ENCODE results near the gene ZDHHC1.

DNA sequence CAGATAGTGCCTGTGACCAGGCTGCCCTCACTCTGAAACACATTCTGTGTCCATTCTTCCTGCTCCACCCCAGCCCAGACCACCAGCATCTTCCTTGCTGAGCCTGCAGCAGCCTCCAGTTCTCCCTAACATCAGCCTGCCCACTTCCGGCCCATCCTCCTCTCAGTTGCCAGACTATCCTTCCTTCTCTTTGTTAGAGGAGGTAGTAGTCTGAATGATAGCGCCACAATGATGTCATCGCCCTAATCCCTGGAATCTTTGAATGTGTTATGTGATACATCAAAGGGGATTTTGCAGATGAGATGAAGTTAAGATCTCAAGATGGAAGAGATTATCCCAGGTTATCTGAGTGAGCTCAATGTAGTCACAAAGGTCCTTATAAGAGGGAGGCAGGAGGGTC, 3.2 kb upstream of the ZDHHC1 start:
- no peak for TF ChIP-seq GATA2 (IDR thresholded peaks at IDR 0.05; ENCODE audit: low read depth, low read length)
- no peak for TF ChIP-seq GATA3 (IDR thresholded peaks at IDR 0.05; ENCODE audit: low read depth, low read length)
